ENCODE data around the gene GRB2.
"Not testable (repeated sequence)": the region's sequence is repeated elsewhere in the genome, so short reads cannot be mapped to it uniquely, and the experiment has no call there.

The GRB2 gene

GRCh38 chr17:75348386-75349012 lies 57.0 kb downstream of the GRB2 start:
- DNase-seq: no peak

- DNase-seq: no peak
Measured at GRCh38 chr17:75346906-75347305, 58.6 kb downstream of the GRB2 start.

GRCh38 chr17:75346368-75346767 lies 59.1 kb downstream of the GRB2 start:
- DNase-seq: not testable (repeated sequence)

GRCh38 chr17:75345514-75346167 lies 59.8 kb downstream of the GRB2 start:
- no peak for DNase-seq

- no peak for DNase-seq
Measured at GRCh38 chr17:75344666-75345065, 60.8 kb downstream of the GRB2 start.

GRCh38 chr17:75342996-75343395 lies 62.5 kb downstream of the GRB2 start:
- DNase-seq: no peak

- DNase-seq: no peak
Measured at GRCh38 chr17:75341784-75342486, 63.5 kb downstream of the GRB2 start.

GRCh38 chr17:75340631-75341030 lies 64.8 kb downstream of the GRB2 start:
- DNase-seq: no peak

- DNase-seq: no peak
Measured at GRCh38 chr17:75339971-75340370, 65.5 kb downstream of the GRB2 start.

- DNase-seq: no peak
Measured at GRCh38 chr17:75338335-75338734, 67.1 kb downstream of the GRB2 start.

- no peak for DNase-seq
Measured at GRCh38 chr17:75335315-75335714, 70.2 kb downstream of the GRB2 start.

- DNase-seq: no peak
Measured at GRCh38 chr17:75334723-75335122, 70.8 kb downstream of the GRB2 start.

GRCh38 chr17:75331671-75332070 lies 73.8 kb downstream of the GRB2 start:
- no peak for DNase-seq

GRCh38 chr17:75327757-75328156 lies 77.7 kb downstream of the GRB2 start:
- DNase-seq: no peak

- no peak for DNase-seq
Measured at GRCh38 chr17:75326226-75326848, 79.1 kb downstream of the GRB2 start.

GRCh38 chr17:75325827-75326225 lies 79.7 kb downstream of the GRB2 start:
- DNase-seq: no peak

GRCh38 chr17:75325348-75325747 lies 80.1 kb downstream of the GRB2 start:
- no peak for DNase-seq

- DNase-seq: no peak
Measured at GRCh38 chr17:75321506-75321905, 84.0 kb downstream of the GRB2 start.

- no peak for DNase-seq
Measured at GRCh38 chr17:75319904-75320691, 85.4 kb downstream of the GRB2 start.

GRCh38 chr17:75318615-75319222 lies 86.8 kb downstream of the GRB2 start:
- no peak for DNase-seq

- DNase-seq: no peak
Measured at GRCh38 chr17:75318211-75318610, 87.3 kb downstream of the GRB2 start.

GRCh38 chr17:75317671-75318070 lies 87.8 kb downstream of the GRB2 start:
- no peak for DNase-seq

GRCh38 chr17:75316253-75316652 lies 89.2 kb downstream of the GRB2 start:
- no peak for DNase-seq

All from 8988T (cell line).